T-cell (primary cell): ENCODE results near the gene DNAI2. TPM values are rescaled to one million over a fixed set of nuclear protein-coding genes. Genes with fewer than 3 reads are reported as not detected.

Experiments used
- ATAC-seq, 4 experiments: fragments of 200-7000 bp in 3 of 4; fragments of 150-1000 bp in 1 of 4; cut with Tn5 transposase; replicated peaks in 1 of 4; 1 replicate in 3 of 4; 2 replicates in 1 of 4; pipeline ENCODE4 v1.10.0; 2021; ENCODE audit warnings: moderate library complexity in 3 of 4, mild to moderate bottlenecking in 2 of 4, moderate number of reproducible peaks in 1 of 4
- CTCF ChIA-PET, 2 donors: fragments of 300-600 bp; sonication (Branson Sonifier 250); formaldehyde crosslinking; loops; one replicate each; lab custom pipeline; 2022; ENCODE audit warnings: antibody characterized with exemption in 2 of 2; lab: Charles Lee
- POLR2A ChIA-PET, 2 donors: fragments of 300-600 bp; sonication (Branson Sonifier 250); formaldehyde crosslinking; loops; one replicate each; lab custom pipeline; 2022; ENCODE audit warnings: antibody characterized with exemption in 2 of 2; lab: Charles Lee
- DNase-seq, 35 experiments: peaks; one replicate each; pipeline versions ENCODE4 v3.0.0 to v3.0.0-alpha.2; 2013 to 2023
- H3K27ac ChIP-seq: one replicate; pipeline ENCODE4 v1.5.1; 2013; ENCODE audit warnings: low read length
- H3K27me3 ChIP-seq, 2 experiments: replicated peaks in 1 of 2; 1 replicate in 1 of 2; 2 replicates in 1 of 2; pipeline versions ENCODE4 v1.6.1 to v1.7.0; 2013; ENCODE audit warnings: low read length in 1 of 2, mixed read lengths in 1 of 2; ENCODE audit not compliant: control insufficient read depth in 2 of 2, insufficient read depth in 2 of 2; ENCODE audit errors: extremely low read depth in 1 of 2
- H3K36me3 ChIP-seq, 2 donors: 1 replicate in 1 of 2; 2 replicates in 1 of 2; pipeline versions ENCODE4 v1.6.1 to v1.7.0; 2013; ENCODE audit warnings: low read length in 1 of 2; ENCODE audit not compliant: control insufficient read depth in 2 of 2, insufficient read depth in 1 of 2; ENCODE audit errors: extremely low read depth in 1 of 2
- H3K4me1 ChIP-seq, 2 experiments: 1 replicate in 1 of 2; 2 replicates in 1 of 2; pipeline versions ENCODE4 v1.6.1 to v1.7.0; 2013; ENCODE audit warnings: low read length in 2 of 2, mixed read lengths in 1 of 2; ENCODE audit not compliant: insufficient read depth in 2 of 2, control insufficient read depth in 1 of 2; ENCODE audit errors: extremely low read depth in 1 of 2
- H3K4me3 ChIP-seq, 2 donors: 1 replicate in 1 of 2; 2 replicates in 1 of 2; pipeline versions ENCODE4 v1.5.1 to v1.7.0; 2013; ENCODE audit warnings: mild to moderate bottlenecking in 2 of 2, low read length in 1 of 2, moderate library complexity in 1 of 2; ENCODE audit not compliant: control insufficient read depth in 1 of 2; ENCODE audit errors: extremely low read depth in 1 of 2
- H3K9me3 ChIP-seq: 2 replicates; pipeline ENCODE4 v1.7.0; 2013
- H3K27ac Mint-ChIP-seq, 2 donors: one replicate each; pipeline ENCODE4 v1.8.0; 2020 to 2021; ENCODE audit warnings: mild to moderate bottlenecking in 2 of 2, mixed read lengths in 2 of 2
- H3K27me3 Mint-ChIP-seq, 2 donors: one replicate each; pipeline ENCODE4 v1.8.0; 2021 to 2022; ENCODE audit warnings: mixed read lengths in 2 of 2
- H3K36me3 Mint-ChIP-seq: one replicate; pipeline ENCODE4 v1.8.0; 2021; ENCODE audit warnings: mixed read lengths
- H3K4me1 Mint-ChIP-seq, 3 donors: one replicate each; pipeline ENCODE4 v1.8.0; 2020 to 2022; ENCODE audit warnings: mixed read lengths in 3 of 3, mild to moderate bottlenecking in 1 of 3
- H3K4me3 Mint-ChIP-seq, 3 donors: one replicate each; pipeline ENCODE4 v1.8.0; 2020 to 2022; ENCODE audit warnings: mild to moderate bottlenecking in 3 of 3, mixed read lengths in 3 of 3, moderate library complexity in 3 of 3
- H3K9me3 Mint-ChIP-seq, 3 donors: one replicate each; pipeline ENCODE4 v1.8.0; 2020 to 2022; ENCODE audit warnings: mixed read lengths in 3 of 3
- WGBS: methylation state at CpG from one replicate; pipeline ENCODE4 v1.1.5; 2013; ENCODE audit warnings: missing lambda C conversion rate; ENCODE audit not compliant: insufficient coverage; 5-methylcytosine and 5-hydroxymethylcytosine counted together
- total RNA-seq, 35 experiments: library from RNA in 6 of 35; stranded (reverse) in 6 of 35; fragments of 120-200 nt in 1 of 35; gene quantifications; one replicate each; pipeline versions ENCODE4 v1.2.1 to v1.2.4 and lab custom pipeline; 2013 to 2026

The DNAI2 gene
- total RNA-seq, 5 donors from 2014 or later (not counting 1 experiment from before 2014, with no cell fraction given): 0.80 to 5.3 (median 1.7) TPM

DNA sequence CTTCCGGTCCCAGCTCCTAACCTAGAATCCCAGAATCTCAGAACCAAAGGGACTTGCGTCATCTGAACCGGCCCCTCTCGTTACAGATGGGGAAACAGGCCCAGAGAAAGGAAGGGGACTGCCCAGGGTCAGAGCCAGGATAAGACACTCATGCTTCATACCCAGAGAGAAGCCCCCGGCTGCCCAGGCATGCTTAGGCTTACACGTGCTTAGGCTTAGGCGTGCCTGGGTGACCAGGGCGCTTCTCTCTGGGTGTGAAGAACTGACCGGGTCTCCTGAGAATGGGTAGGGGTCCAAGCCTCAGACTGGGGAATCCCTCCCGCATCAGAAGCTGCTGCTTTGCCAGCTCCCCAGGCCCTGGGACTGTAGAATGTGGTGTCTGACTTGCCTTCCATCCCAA lies 29.9 kb upstream of the DNAI2 start:
- DNase-seq: no peak
- WGBS: 94% methylated on average over 9 of the region's 10 CpGs

DNA sequence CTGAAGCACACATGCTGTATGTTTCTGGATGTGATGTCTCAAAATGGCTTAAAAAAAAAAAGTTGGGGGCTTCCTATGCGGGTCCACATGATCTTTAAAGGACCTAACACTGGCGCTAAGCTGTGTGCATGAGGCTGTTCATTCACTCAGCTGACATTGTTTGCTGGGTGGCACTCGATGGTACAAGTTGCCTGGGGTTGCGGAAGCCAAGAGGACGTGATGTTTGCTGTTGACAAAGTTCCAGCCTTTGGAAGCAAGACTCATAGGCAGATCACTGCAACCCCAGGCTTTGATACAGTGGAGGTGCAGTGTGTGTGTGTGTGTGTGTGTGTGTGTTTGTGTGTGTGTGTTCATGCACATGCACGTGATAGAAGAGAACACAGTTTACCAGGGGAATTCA lies 29.5 kb upstream of the DNAI2 start:
- Mint-ChIP-seq H3K27me3 (no peaks in the 10 kb centered on the region), H3K36me3 (peaks cover 8% of the 10 kb centered on the region), H3K9me3 (no peaks in the 10 kb centered on the region), H3K27ac (no peak overlapping the region), H3K4me1 (peaks cover 0 to 2% (median 0%) of the 10 kb centered on the region in 3 donors), H3K4me3 (no peak overlapping the region)
- Histone ChIP-seq H3K36me3 (peaks cover 3 to 7% of the 10 kb centered on the region in 2 donors), H3K4me3 (no peak overlapping the region), H3K27ac (no peak overlapping the region), H3K4me1 (no peaks in the 10 kb centered on the region), H3K27me3 (no peaks in the 10 kb centered on the region), H3K9me3 (no peaks in the 10 kb centered on the region)
- 97% methylated on average over 5 of the region's 6 CpGs for WGBS
- DNase-seq (no peak), ATAC-seq (no peak)
- ChIA-PET POLR2A (no interaction called here), CTCF (no interaction called here)

More for the DNA sequence above, 29.9 kb upstream of the DNAI2 start:
- Mint-ChIP-seq H3K4me1 (no peaks in the 10 kb centered on the region), H3K36me3 (peaks cover 12% of the 10 kb centered on the region), H3K4me3 (no peak overlapping the region), H3K27ac (no peak overlapping the region), H3K9me3 (no peaks in the 10 kb centered on the region), H3K27me3 (no peaks in the 10 kb centered on the region)
- POLR2A ChIA-PET: no interaction called here
- Histone ChIP-seq H3K4me3 (no peak overlapping the region), H3K4me1 (no peaks in the 10 kb centered on the region), H3K9me3 (no peaks in the 10 kb centered on the region), H3K27ac (no peak overlapping the region), H3K27me3 (no peaks in the 10 kb centered on the region), H3K36me3 (peaks cover 3 to 7% of the 10 kb centered on the region in 2 donors)
- CTCF ChIA-PET: no interaction called here
- ATAC-seq: no peak

DNA sequence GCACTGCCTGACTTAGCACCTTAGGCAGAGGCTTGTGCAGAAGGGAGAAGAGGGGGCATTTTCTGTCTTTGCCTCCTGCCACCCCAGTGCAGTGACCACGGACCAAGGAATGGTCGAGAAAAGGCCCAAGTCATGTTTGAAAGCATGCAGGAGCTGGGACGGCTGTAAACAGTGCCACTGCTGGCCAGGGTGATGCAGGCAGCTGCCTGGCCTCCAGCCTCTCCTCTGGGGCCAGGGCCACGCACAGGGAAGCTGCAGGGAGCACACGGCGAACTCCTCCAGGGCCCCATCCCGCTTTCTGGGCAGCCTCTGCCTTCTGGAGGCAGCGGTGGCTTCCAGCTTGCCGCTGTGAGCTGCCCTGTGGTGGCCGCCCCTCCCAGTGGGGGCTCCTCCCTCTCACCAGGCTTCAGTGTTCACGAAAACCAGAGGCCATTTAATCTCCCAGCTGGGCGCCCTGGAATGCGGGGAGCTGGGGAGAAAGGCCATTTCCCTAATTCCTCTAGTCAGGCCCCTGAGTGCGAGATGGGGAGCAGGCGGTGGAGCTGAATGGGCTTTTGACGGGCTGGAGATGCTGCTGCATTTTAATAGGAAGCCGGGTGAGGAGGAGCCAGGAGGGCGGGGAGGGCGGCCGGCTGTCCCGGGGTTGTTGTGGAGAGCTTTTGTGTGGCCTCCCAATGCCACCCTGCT lies 28.7 kb upstream of the DNAI2 start:
- H3K27me3 Mint-ChIP-seq: no peaks in the 10 kb centered on the region
- ChIA-PET POLR2A (no interaction called here), CTCF (interaction anchor here in 1 of 2 donors (0.6 kb wide), 1 partner anchor 163 kb away, joined by 4 read pairs; no protein-coding TSS in a partner anchor)
- 85% methylated on average over 14 of the region's 21 CpGs for WGBS
- H3K9me3 Mint-ChIP-seq: no peaks in the 10 kb centered on the region
- Histone ChIP-seq H3K27ac (no peak overlapping the region), H3K4me1 (no peaks in the 10 kb centered on the region), H3K36me3 (peaks cover 3 to 7% of the 10 kb centered on the region in 2 donors), H3K9me3 (no peaks in the 10 kb centered on the region), H3K4me3 (no peak overlapping the region), H3K27me3 (no peaks in the 10 kb centered on the region)
- H3K27ac Mint-ChIP-seq: no peak overlapping the region
- peaks cover 0 to 2% (median 0%) of the 10 kb centered on the region in 3 donors for H3K4me1 Mint-ChIP-seq
- ATAC-seq (no peak), DNase-seq (no peak)
- H3K36me3 Mint-ChIP-seq: peaks cover 4% of the 10 kb centered on the region
- no peak overlapping the region for H3K4me3 Mint-ChIP-seq

DNA sequence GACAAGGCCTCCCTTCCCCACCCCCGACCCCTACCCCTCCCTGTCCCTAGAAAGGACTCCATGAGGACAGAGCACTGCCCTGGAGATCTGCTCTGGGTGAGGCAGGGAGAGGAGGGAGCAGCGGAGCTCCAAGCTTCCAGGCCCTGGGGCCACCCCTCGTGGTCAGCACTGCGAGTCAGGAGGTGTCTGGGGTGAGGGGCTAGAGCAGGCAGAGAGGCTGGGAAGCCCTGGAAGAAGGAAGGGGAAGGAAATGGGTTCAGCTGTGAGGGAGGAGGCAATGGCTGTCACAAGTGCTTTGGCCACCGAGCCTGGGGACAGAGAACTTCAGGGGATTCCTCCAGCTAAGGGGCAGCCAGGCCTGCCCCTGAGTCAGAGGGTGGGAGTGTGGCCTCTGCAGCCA lies 28.2 kb upstream of the DNAI2 start:
- Histone ChIP-seq H3K4me1 (no peaks in the 10 kb centered on the region), H3K27ac (no peak overlapping the region), H3K36me3 (peaks cover 3 to 7% of the 10 kb centered on the region in 2 donors), H3K4me3 (no peak overlapping the region), H3K27me3 (no peaks in the 10 kb centered on the region), H3K9me3 (no peaks in the 10 kb centered on the region)
- DNase-seq (no peak), ATAC-seq (no peak)
- ChIA-PET POLR2A (no interaction called here), CTCF (interaction anchor here in 1 of 2 donors (0.6 kb wide), 1 partner anchor 162 kb away, joined by 4 read pairs; no protein-coding TSS in a partner anchor)
- H3K27me3 Mint-ChIP-seq: no peaks in the 10 kb centered on the region
- no peaks in the 10 kb centered on the region for H3K9me3 Mint-ChIP-seq
- 77% methylated on average over 3 of the region's 5 CpGs for WGBS
- no peak overlapping the region for H3K4me3 Mint-ChIP-seq
- no peak overlapping the region for H3K27ac Mint-ChIP-seq
- peaks cover 0 to 2% (median 0%) of the 10 kb centered on the region in 3 donors for H3K4me1 Mint-ChIP-seq
- H3K36me3 Mint-ChIP-seq: peaks cover 4% of the 10 kb centered on the region

DNA sequence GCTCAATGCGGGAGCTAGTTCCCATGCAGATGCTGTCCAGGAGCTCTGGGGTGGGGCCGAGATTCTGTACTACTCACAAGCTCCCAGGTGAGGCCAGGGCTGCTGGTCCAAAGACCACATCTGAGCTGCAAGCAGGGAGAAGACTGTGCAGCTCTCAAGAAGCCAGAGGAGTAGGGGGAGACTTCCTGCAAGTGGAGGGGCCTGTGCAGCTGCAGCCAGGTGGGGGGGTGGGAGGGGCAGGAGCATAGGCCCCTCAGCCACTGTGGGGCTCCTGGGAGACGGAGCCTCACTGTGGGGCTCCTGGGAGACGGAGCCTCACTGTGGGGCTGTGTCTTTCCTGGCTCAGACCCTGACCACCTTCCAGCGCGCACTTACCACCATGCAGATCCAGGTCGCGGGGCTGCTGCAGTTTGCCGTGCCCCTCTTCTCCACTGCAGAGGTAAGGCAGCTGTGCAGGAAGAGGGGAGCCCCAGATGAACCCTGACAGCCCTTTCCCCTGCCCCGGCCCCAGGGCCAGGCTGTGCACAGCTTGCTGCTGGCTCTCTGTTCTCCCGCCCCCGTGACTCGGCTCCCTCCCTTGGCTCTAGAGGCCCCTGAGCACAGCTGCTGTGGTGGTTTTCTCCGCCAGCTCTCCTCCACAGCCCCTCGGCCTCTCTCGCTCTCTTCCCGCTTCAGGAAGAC lies 24.3 kb upstream of the DNAI2 start:
- H3K9me3 ChIP-seq: no peaks in the 10 kb centered on the region
- no peak overlapping the region for H3K4me3 ChIP-seq
- no peak for ATAC-seq
- DNase-seq: no peak
- Mint-ChIP-seq H3K27ac (no peak overlapping the region), H3K36me3 (peaks cover 13% of the 10 kb centered on the region), H3K4me1 (peaks cover 0 to 2% (median 0%) of the 10 kb centered on the region in 3 donors), H3K4me3 (no peak overlapping the region), H3K9me3 (no peaks in the 10 kb centered on the region), H3K27me3 (no peaks in the 10 kb centered on the region)
- no peak overlapping the region for H3K27ac ChIP-seq
- CTCF ChIA-PET: interaction anchor here in 1 of 2 donors (0.6 kb wide), 1 partner anchor 12 kb away, joined by 5 read pairs; no protein-coding TSS in a partner anchor
- peaks cover 0 to 4% of the 10 kb centered on the region in 2 donors for H3K36me3 ChIP-seq
- WGBS: 35% methylated on average over 15 of the region's 17 CpGs
- H3K4me1 ChIP-seq: no peaks in the 10 kb centered on the region
- POLR2A ChIA-PET: interaction anchor here in 1 of 2 donors (0.6 kb wide), 1 partner anchor 207 kb away, joined by 4 read pairs; no protein-coding TSS in a partner anchor
- H3K27me3 ChIP-seq: no peaks in the 10 kb centered on the region

DNA sequence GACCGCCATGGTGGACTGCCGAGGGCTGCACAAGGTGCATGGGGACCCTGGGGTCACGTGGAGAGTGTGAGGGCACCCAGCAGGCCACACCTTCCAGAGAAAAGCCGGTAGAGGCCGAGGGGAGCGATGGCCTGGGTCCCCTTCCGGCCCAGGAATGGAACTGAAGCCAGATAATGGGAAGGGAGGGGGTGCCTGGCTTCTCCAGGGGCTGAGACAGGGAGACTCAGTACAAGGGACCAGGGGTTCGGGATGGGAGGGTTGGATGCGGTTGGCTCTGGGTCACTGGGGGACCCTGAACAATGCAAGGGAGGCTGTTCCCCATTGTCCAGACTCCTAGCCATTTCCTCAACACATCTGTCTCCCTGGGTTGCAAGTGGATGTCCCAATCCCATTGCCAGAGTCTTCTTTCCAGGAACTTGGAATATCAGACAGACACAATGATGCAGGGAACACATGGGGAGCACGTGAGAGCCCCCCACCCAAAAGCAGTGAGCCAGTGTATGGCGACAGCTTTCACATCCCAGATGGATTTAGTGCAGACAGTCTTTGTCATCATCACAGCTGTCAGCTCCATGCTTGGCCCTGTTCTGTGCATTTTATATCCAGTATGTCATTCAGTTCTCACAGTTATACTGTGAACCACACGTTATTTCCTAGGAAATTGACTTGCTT lies 23.6 kb upstream of the DNAI2 start:
- H3K27me3 ChIP-seq: no peaks in the 10 kb centered on the region
- no peak overlapping the region for H3K4me3 ChIP-seq
- DNase-seq (no peak), ATAC-seq (no peak)
- Mint-ChIP-seq H3K4me3 (no peak overlapping the region), H3K27ac (no peak overlapping the region), H3K36me3 (peaks cover 13% of the 10 kb centered on the region), H3K4me1 (peaks cover 0 to 2% (median 0%) of the 10 kb centered on the region in 3 donors), H3K27me3 (no peaks in the 10 kb centered on the region), H3K9me3 (no peaks in the 10 kb centered on the region)
- peaks cover 0 to 7% of the 10 kb centered on the region in 2 donors for H3K36me3 ChIP-seq
- ChIA-PET CTCF (interaction anchor here in 1 of 2 donors (0.6 kb wide), 1 partner anchor 102 kb away, joined by 3 read pairs; no protein-coding TSS in a partner anchor), POLR2A (no interaction called here)
- 85% methylated on average over 10 of the region's 12 CpGs for WGBS
- no peak overlapping the region for H3K27ac ChIP-seq
- no peaks in the 10 kb centered on the region for H3K4me1 ChIP-seq
- H3K9me3 ChIP-seq: no peaks in the 10 kb centered on the region
